H1 (cell line): ENCODE data around the gene TMPRSS12. TPM values are rescaled to one million over a fixed set of nuclear protein-coding genes. Genes with fewer than 3 reads are reported as not detected.

ENCODE experiments used
- CTCF ChIA-PET: fragments of 300-600 bp; sonication (Branson Sonifier 250); formaldehyde crosslinking; loops from one replicate; lab custom pipeline; 2021; ENCODE audit not compliant: partially characterized antibody; lab: Charles Lee
- POLR2A ChIA-PET: fragments of 300-600 bp; sonication (Branson Sonifier 250); formaldehyde crosslinking; loops from one replicate; lab custom pipeline; 2021; ENCODE audit warnings: inconsistent platforms; ENCODE audit not compliant: partially characterized antibody; lab: Charles Lee
- DNase-seq, 2 experiments: peaks; one replicate each; pipeline versions ENCODE4 v3.0.0 to v3.0.0-alpha.2; 2010 to 2022; ENCODE audit warnings: low spot score in 2 of 2, low read depth in 1 of 2, mixed read lengths in 1 of 2
- FAIRE-seq: peaks from 2 replicates; lab custom pipeline; 2011; peaks lifted over from hg19 to GRCh38; lab: Jason Lieb, UNC
- H2AFZ ChIP-seq: 2 replicates; pipeline ENCODE4 v1.8.1; 2012; ENCODE audit warnings: low read length, inconsistent platforms
- H2AK5ac ChIP-seq: 2 replicates; pipeline ENCODE4 v1.6.1; 2013; ENCODE audit warnings: low read depth, low read length
- H2BK120ac ChIP-seq: replicated peaks from 2 replicates; pipeline ENCODE3; 2013; ENCODE audit warnings: low read depth, low read length, inconsistent platforms
- H2BK12ac ChIP-seq: 2 replicates; pipeline ENCODE4 v1.6.1; 2013; ENCODE audit warnings: low read depth, low read length
- H2BK15ac ChIP-seq: 2 replicates; pipeline ENCODE4 v1.6.1; 2013; ENCODE audit warnings: low read length
- H2BK20ac ChIP-seq: 2 replicates; pipeline ENCODE4 v1.6.1; 2013; ENCODE audit warnings: low read length
- H2BK5ac ChIP-seq: 2 replicates; pipeline ENCODE4 v1.6.1; 2013; ENCODE audit warnings: low read depth, low read length
- H3K14ac ChIP-seq: 2 replicates; pipeline ENCODE4 v1.6.1; 2013; ENCODE audit warnings: inconsistent platforms; ENCODE audit not compliant: insufficient read length
- H3K18ac ChIP-seq: 2 replicates; pipeline ENCODE4 v1.6.1; 2013; ENCODE audit warnings: low read length; ENCODE audit errors: extremely low read depth
- H3K23ac ChIP-seq: 2 replicates; pipeline ENCODE4 v1.6.1; 2013; ENCODE audit warnings: inconsistent platforms; ENCODE audit not compliant: insufficient read length
- H3K23me2 ChIP-seq: 2 replicates; pipeline ENCODE4 v1.6.1; 2013; ENCODE audit warnings: low read depth, low read length
- H3K27ac ChIP-seq: 2 replicates; pipeline ENCODE4 v1.6.1; 2011; ENCODE audit warnings: low read depth, low read length, inconsistent platforms
- H3K27me3 ChIP-seq, 4 experiments: replicated peaks in 1 of 4; 1 replicate in 1 of 4; 2 replicates in 3 of 4; pipeline versions ENCODE4 v1.6.1 to v1.8.1; 2011 to 2013; ENCODE audit warnings: low read length in 3 of 4, mild to moderate bottlenecking in 3 of 4, inconsistent platforms in 2 of 4, mixed read lengths in 2 of 4, moderate library complexity in 1 of 4; ENCODE audit not compliant: control insufficient read depth in 3 of 4, insufficient read depth in 3 of 4; ENCODE audit errors: extremely low read depth in 1 of 4
- H3K36me3 ChIP-seq, 4 experiments: 2 replicates each; pipeline versions ENCODE4 v1.6.1 to v1.8.1; 2011 to 2013; ENCODE audit warnings: mild to moderate bottlenecking in 4 of 4, low read length in 3 of 4, moderate library complexity in 2 of 4, control low read depth in 1 of 4, inconsistent platforms in 1 of 4; ENCODE audit not compliant: insufficient read depth in 4 of 4, control insufficient read depth in 2 of 4
- H3K4ac ChIP-seq: replicated peaks from 2 replicates; pipeline ENCODE3; 2013; ENCODE audit warnings: low read length, low read depth, mixed read lengths, inconsistent platforms; ENCODE audit not compliant: insufficient read length
- H3K4me1 ChIP-seq, 4 experiments: replicated peaks in 1 of 4; 1 replicate in 1 of 4; 2 replicates in 3 of 4; pipeline versions ENCODE4 v1.6.1 to v1.8.1; 2011 to 2013; ENCODE audit warnings: low read length in 3 of 4, inconsistent platforms in 2 of 4, mixed read lengths in 1 of 4; ENCODE audit not compliant: insufficient read depth in 4 of 4, control insufficient read depth in 3 of 4
- H3K4me2 ChIP-seq, 2 experiments: 2 replicates each; pipeline versions ENCODE4 v1.6.1 to v1.8.1; 2011 to 2013; ENCODE audit warnings: low read depth in 2 of 2, low read length in 2 of 2, control low read depth in 1 of 2, inconsistent platforms in 1 of 2, mild to moderate bottlenecking in 1 of 2; ENCODE audit not compliant: insufficient read depth in 1 of 2
- H3K4me3 ChIP-seq, 4 experiments: fragments of 200-600, 300-600 bp in 1 of 4; sonication (generic), shearing (Covaris generic), sonication (Bioruptor Twin) in 1 of 4; 2 replicates each; pipeline versions ENCODE4 v1.5.1 to v1.8.1; 2011 to 2016; ENCODE audit warnings: low read length in 4 of 4, low read depth in 3 of 4, control low read depth in 2 of 4, inconsistent platforms in 2 of 4, mild to moderate bottlenecking in 2 of 4, mixed read lengths in 1 of 4, moderate library complexity in 1 of 4; ENCODE audit not compliant: insufficient read depth in 2 of 4; ENCODE audit errors: extremely low read depth in 1 of 4
- H3K56ac ChIP-seq: replicated peaks from 2 replicates; pipeline ENCODE3; 2013; ENCODE audit warnings: low read depth, mild to moderate bottlenecking, mixed read lengths, low read length, inconsistent platforms; ENCODE audit not compliant: insufficient read length
- H3K79me1 ChIP-seq: 2 replicates; pipeline ENCODE4 v1.6.1; 2013; ENCODE audit warnings: low read depth, low read length, control low read depth
- H3K79me2 ChIP-seq, 2 experiments: 2 replicates each; pipeline versions ENCODE4 v1.6.1 to v1.8.1; 2012 to 2013; ENCODE audit warnings: low read length in 2 of 2, mild to moderate bottlenecking in 2 of 2, inconsistent platforms in 1 of 2; ENCODE audit not compliant: insufficient read depth in 2 of 2, control insufficient read depth in 1 of 2
- H3K9ac ChIP-seq, 4 experiments: replicated peaks in 1 of 4; 1 replicate in 1 of 4; 2 replicates in 3 of 4; pipeline versions ENCODE4 v1.6.1 to v1.8.1; 2011 to 2013; ENCODE audit warnings: low read depth in 3 of 4, low read length in 3 of 4, control low read depth in 2 of 4, mild to moderate bottlenecking in 2 of 4, moderate library complexity in 2 of 4, inconsistent platforms in 1 of 4; ENCODE audit errors: extremely low read depth in 1 of 4
- H3K9me3 ChIP-seq, 2 experiments: 2 replicates each; pipeline versions ENCODE4 v1.6.1 to v1.8.1; 2012 to 2013; ENCODE audit warnings: mild to moderate bottlenecking in 2 of 2, moderate library complexity in 2 of 2, control low read depth in 1 of 2, inconsistent platforms in 1 of 2, low read depth in 1 of 2, low read length in 1 of 2, mixed read lengths in 1 of 2; ENCODE audit not compliant: insufficient read depth in 2 of 2
- H4K20me1 ChIP-seq, 2 experiments: replicated peaks in 1 of 2; 2 replicates each; pipeline versions ENCODE3 to v1.8.1; 2011 to 2013; ENCODE audit warnings: inconsistent platforms in 2 of 2, low read length in 2 of 2, mild to moderate bottlenecking in 1 of 2; ENCODE audit not compliant: insufficient read depth in 2 of 2, control insufficient read depth in 1 of 2
- H4K5ac ChIP-seq: 2 replicates; pipeline ENCODE4 v1.6.1; 2013; ENCODE audit warnings: low read length, low read depth, mixed read lengths, inconsistent platforms; ENCODE audit not compliant: insufficient read length
- H4K8ac ChIP-seq: 2 replicates; pipeline ENCODE4 v1.8.0; 2013; ENCODE audit warnings: mild to moderate bottlenecking, moderate library complexity, low read length, inconsistent platforms; ENCODE audit not compliant: insufficient read depth; ENCODE audit errors: extremely low read depth
- H4K91ac ChIP-seq: replicated peaks from 2 replicates; pipeline ENCODE3; 2013; ENCODE audit warnings: low read length, mixed read lengths, inconsistent platforms; ENCODE audit not compliant: insufficient read length
- ATF3 ChIP-seq: IDR thresholded peaks from 2 replicates; pipeline ENCODE4 v1.6.1; 2011; ENCODE audit warnings: low read depth, mild to moderate bottlenecking, low read length; ENCODE audit not compliant: insufficient read depth
- EGR1 ChIP-seq: IDR thresholded peaks from 2 replicates; pipeline ENCODE4 v1.6.1; 2011; ENCODE audit warnings: low read depth, low read length, borderline replicate concordance
- EZH2 ChIP-seq: fragments of 200-600 bp; sonication (generic); IDR thresholded peaks from 2 replicates; pipeline ENCODE4 v1.7.1; 2012; ENCODE audit warnings: low read depth, mild to moderate bottlenecking, moderate library complexity, low read length, inconsistent platforms; ENCODE audit not compliant: severe bottlenecking
- HDAC2 ChIP-seq, 2 experiments: fragments of 300-600 bp in 1 of 2; sonication (generic) in 1 of 2; IDR thresholded peaks; 2 replicates each; pipeline ENCODE4 v1.6.1; 2011 to 2012; ENCODE audit warnings: low read depth in 2 of 2, low read length in 2 of 2, mild to moderate bottlenecking in 2 of 2, moderate library complexity in 2 of 2, borderline replicate concordance in 1 of 2, inconsistent platforms in 1 of 2
- HDAC6 ChIP-seq: IDR thresholded peaks from one replicate; pipeline ENCODE4 v1.7.1; 2012; ENCODE audit warnings: low read depth, mild to moderate bottlenecking, inconsistent platforms, low read length, moderate library complexity
- POLR2A ChIP-seq, 2 experiments: IDR thresholded peaks; 1 replicate in 1 of 2; 2 replicates in 1 of 2; pipeline ENCODE4 v1.6.1; 2011; ENCODE audit warnings: low read depth in 2 of 2, low read length in 2 of 2, mild to moderate bottlenecking in 2 of 2; ENCODE audit errors: control extremely low read depth in 1 of 2
- TEAD4 ChIP-seq: IDR thresholded peaks from 2 replicates; pipeline ENCODE4 v1.6.1; 2012; ENCODE audit warnings: low read depth, low read length, inconsistent platforms, mixed read lengths
- WGBS, 2 experiments: shearing (Covaris generic) in 1 of 2; methylation state at CpG; one replicate each; pipeline versions ENCODE4 v1.1.6 to v1.1.7; 2013 to 2015; ENCODE audit warnings: low lambda C conversion rate in 2 of 2, mixed read lengths in 2 of 2, inconsistent platforms in 1 of 2, low coverage in 1 of 2, missing lambda C conversion rate in 1 of 2; ENCODE audit not compliant: insufficient replicate concordance in 2 of 2, insufficient coverage in 1 of 2, insufficient read length in 1 of 2; ENCODE audit errors: extremely low coverage in 1 of 2, missing lambda C conversion rate in 1 of 2; 5-methylcytosine and 5-hydroxymethylcytosine counted together
- polyA plus RNA-seq, 7 experiments: library from polyadenylated mRNA; depleted of rRNA in 3 of 7; stranded (reverse) in 5 of 7; unstranded in 2 of 7; fragments of >200 nt in 5 of 7; fragments of 200-250 nt in 2 of 7; gene quantifications; 1 replicate in 5 of 7; 2 replicates in 1 of 7; 4 replicates in 1 of 7; pipeline versions ENCODE4 v1.2.1 to v1.2.3, GENCODE V29; 2011 to 2013; ENCODE audit warnings: missing spikeins in 2 of 7, mixed read lengths in 2 of 7
- total RNA-seq: library from RNA; stranded (reverse); fragmentation: NEBNext Ultra II Directional; extraction: Animal tissue kit (Norgen Biotek cat#: 25700); gene quantifications from 2 replicates; pipeline ENCODE4 v1.2.1, GENCODE V29; 2021

TMPRSS12 gene
- total and polyA plus RNA-seq, 2 of the 8 experiments (the other 6 are each of a cell fraction or from before 2014, with no cell fraction given), result not detected

GRCh38 chr12:50848963-50849362, 6.2 kb downstream of the TMPRSS12 start:
- Histone ChIP-seq H3K36me3 (no peaks in the 10 kb centered on the region), H3K27me3 (no peaks in the 10 kb centered on the region), H3K79me1 (no peaks in the 10 kb centered on the region), H4K5ac (no peak overlapping the region), H3K23ac (no peak overlapping the region), H3K9me3 (no peaks in the 10 kb centered on the region; a peak in 1 of 4 replicates), H2BK12ac (no peak overlapping the region)
- POLR2A ChIA-PET, result no interaction called here
- WGBS, 2 experiments, result 82% methylated on average over 2 of the region's 2 CpGs; no CpG with 5 or more reads in 1 of the 2 experiments
- TF ChIP-seq ATF3, result no peak
- no peak for TF ChIP-seq HDAC2 (IDR thresholded peaks at IDR 0.05; ENCODE audit: borderline replicate concordance in 1 of 2, low read depth in 2 of 2, low read length in 2 of 2)
- TF ChIP-seq POLR2A (IDR thresholded peaks at IDR 0.05; ENCODE audit: control extremely low read depth in 1 of 2, low read depth in 2 of 2, low read length in 2 of 2), result no peak
- TF ChIP-seq EZH2, result no peak
- TF ChIP-seq HDAC6, result no peak
- TF ChIP-seq TEAD4, result no peak
- TF ChIP-seq EGR1, result no peak
- TF ChIP-seq, all 59 proteins: peak for 0
- Histone ChIP-seq H3K4me1 (no peaks in the 10 kb centered on the region), H2BK5ac (no peak overlapping the region), H3K79me2 (no peaks in the 10 kb centered on the region), H4K8ac (no peak overlapping the region), H3K4ac (no peak overlapping the region), H3K56ac (no peak overlapping the region), H2BK120ac (no peak overlapping the region), H2BK20ac (no peak overlapping the region), H2AFZ (no peak overlapping the region), H3K9ac (no peak overlapping the region), H2BK15ac (no peak overlapping the region), H4K20me1 (no peaks in the 10 kb centered on the region), H3K4me3 (no peak overlapping the region), H2AK5ac (no peak overlapping the region), H3K27ac (no peak overlapping the region), H3K23me2 (no peaks in the 10 kb centered on the region), H3K18ac (no peak overlapping the region), H3K14ac (no peak overlapping the region), H3K4me2 (no peak overlapping the region), H4K91ac (no peak overlapping the region)
- CTCF ChIA-PET, result interaction anchor here (0.7 to 1.4 kb wide), 4 partner anchors 27 to 1974 kb away, joined by 3 to 4 read pairs (median 4); no protein-coding TSS in a partner anchor
- FAIRE-seq, result no peak
- no peak for DNase-seq
